Naive thymus-derived CD4-positive, alpha-beta T cell (primary cell): ENCODE measurements around the gene MORC2. TPM values are rescaled to one million over a fixed set of nuclear protein-coding genes. Genes with fewer than 3 reads are reported as not detected.

Source experiments
- ATAC-seq: fragments of 150-1000 bp; cut with Tn5 transposase; 2 replicates; pipeline ENCODE4 v1.10.0; 2021; ENCODE audit warnings: mild to moderate bottlenecking, moderate library complexity
- CTCF ChIA-PET: fragments of 350-600 bp; sonication (Branson Sonifier 250); formaldehyde crosslinking; loops from one replicate; lab custom pipeline; 2021; ENCODE audit warnings: antibody characterized with exemption; lab: Charles Lee
- POLR2A ChIA-PET: fragments of 350-600 bp; sonication (Branson Sonifier 250); formaldehyde crosslinking; loops from one replicate; lab custom pipeline; 2021; ENCODE audit warnings: antibody characterized with exemption, inconsistent platforms; lab: Charles Lee
- DNase-seq, 9 donors: peaks; one replicate each; pipeline versions ENCODE4 v3.0.0 to v3.0.0-alpha.2; 2020 to 2022; ENCODE audit warnings: mixed read lengths in 1 of 9
- H3K27ac ChIP-seq: one replicate; pipeline ENCODE4 v1.7.0; 2013; ENCODE audit warnings: mild to moderate bottlenecking, low read depth, low read length, moderate library complexity
- H3K27me3 ChIP-seq, 2 donors: one replicate each; pipeline ENCODE4 v1.7.0; 2013; ENCODE audit warnings: low read length in 2 of 2, mild to moderate bottlenecking in 2 of 2, moderate library complexity in 2 of 2; ENCODE audit not compliant: control insufficient read depth in 2 of 2, insufficient read depth in 2 of 2
- H3K36me3 ChIP-seq, 3 experiments: 1 replicate in 2 of 3; 2 replicates in 1 of 3; pipeline ENCODE4 v1.7.0; 2013; ENCODE audit warnings: low read length in 3 of 3, mild to moderate bottlenecking in 3 of 3, moderate library complexity in 1 of 3; ENCODE audit not compliant: insufficient read depth in 3 of 3, control insufficient read depth in 2 of 3
- H3K4me1 ChIP-seq, 2 donors: one replicate each; pipeline ENCODE4 v1.7.0; 2013; ENCODE audit warnings: low read length in 2 of 2, mild to moderate bottlenecking in 2 of 2, moderate library complexity in 1 of 2; ENCODE audit not compliant: control insufficient read depth in 2 of 2, insufficient read depth in 2 of 2
- H3K4me3 ChIP-seq: 2 replicates; pipeline ENCODE4 v1.7.0; 2013; ENCODE audit warnings: mild to moderate bottlenecking, low read length
- H3K9me3 ChIP-seq, 3 experiments: 1 replicate in 2 of 3; 2 replicates in 1 of 3; pipeline ENCODE4 v1.7.0; 2013; ENCODE audit warnings: low read length in 3 of 3; ENCODE audit not compliant: control insufficient read depth in 2 of 3
- H3K27ac Mint-ChIP-seq, 9 donors: one replicate each; pipeline ENCODE4 v1.8.0; 2020 to 2022; ENCODE audit warnings: mixed read lengths in 9 of 9, mild to moderate bottlenecking in 8 of 9, moderate library complexity in 5 of 9, inconsistent platforms in 2 of 9
- H3K27me3 Mint-ChIP-seq, 5 donors: one replicate each; pipeline ENCODE4 v1.8.0; 2021 to 2022; ENCODE audit warnings: mixed read lengths in 5 of 5, mild to moderate bottlenecking in 1 of 5
- H3K36me3 Mint-ChIP-seq, 5 donors: one replicate each; pipeline ENCODE4 v1.8.0; 2020 to 2022; ENCODE audit warnings: mixed read lengths in 5 of 5, mild to moderate bottlenecking in 3 of 5, inconsistent platforms in 1 of 5
- H3K4me1 Mint-ChIP-seq, 7 donors: one replicate each; pipeline ENCODE4 v1.8.0; 2020 to 2022; ENCODE audit warnings: mixed read lengths in 7 of 7, mild to moderate bottlenecking in 3 of 7, inconsistent platforms in 1 of 7
- H3K4me3 Mint-ChIP-seq, 10 donors: one replicate each; pipeline ENCODE4 v1.8.0; 2020 to 2022; ENCODE audit warnings: mild to moderate bottlenecking in 10 of 10, mixed read lengths in 10 of 10, moderate library complexity in 6 of 10, inconsistent platforms in 2 of 10
- H3K9me3 Mint-ChIP-seq, 11 donors: one replicate each; pipeline ENCODE4 v1.8.0; 2020 to 2022; ENCODE audit warnings: mixed read lengths in 11 of 11, mild to moderate bottlenecking in 4 of 11, inconsistent platforms in 1 of 11, moderate library complexity in 1 of 11
- intact Hi-C, 2 donors: fragments of 100-400 bp; cut with micrococcal nuclease; formaldehyde crosslinking; loops; one replicate each; pipeline ENCODE4 v1.15.1; 2023
- polyA plus RNA-seq, 2 donors: library from polyadenylated mRNA; unstranded; fragments of 300-500 nt; fragmentation: Illumina TruSeq; gene quantifications; one replicate each; pipeline ENCODE4 v1.2.3, GENCODE V29; 2021
- total RNA-seq, 6 experiments: library from RNA in 5 of 6; stranded (reverse) in 5 of 6; gene quantifications; 1 replicate in 5 of 6; 2 replicates in 1 of 6; pipeline ENCODE4 v1.2.3 and lab custom pipeline; 2021 to 2026

Gene MORC2
- total and polyA plus RNA-seq, 7 experiments from 2014 or later: 12.8 to 66.9 (median 43.7) TPM

DNA sequence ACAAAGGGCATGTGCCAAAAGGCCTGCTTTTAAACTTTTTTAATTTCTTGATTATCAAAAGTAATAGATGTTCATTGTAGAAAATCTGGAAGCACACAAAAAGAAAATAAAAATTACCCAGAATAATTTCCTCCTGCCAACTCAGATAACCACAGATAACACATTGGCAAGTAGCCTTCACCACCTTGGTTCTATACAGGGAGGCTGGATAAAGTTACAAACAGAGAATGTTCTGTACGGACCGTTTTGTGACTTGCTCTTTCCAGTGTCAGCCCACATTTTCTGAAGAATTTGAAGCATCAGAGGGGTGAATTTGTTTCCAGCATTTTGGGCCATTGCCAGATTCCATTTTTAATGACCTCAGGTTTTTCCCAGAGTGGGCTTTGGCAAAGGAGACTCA, 24.0 kb upstream of the MORC2 start:
- H3K9me3 Mint-ChIP-seq: peaks cover 5 to 46% (median 16%) of the 10 kb centered on the region in 11 donors
- no peaks in the 10 kb centered on the region for H3K27me3 ChIP-seq
- ChIA-PET CTCF (no interaction called here), POLR2A (interaction anchor here (0.9 kb wide), 1 partner anchor 19 kb away, joined by 3 read pairs; no protein-coding TSS in a partner anchor)
- H3K27ac ChIP-seq: no peak overlapping the region
- H3K27ac Mint-ChIP-seq: no peak overlapping the region
- H3K4me1 ChIP-seq: no peaks in the 10 kb centered on the region
- peaks cover 0 to 6% (median 3%) of the 10 kb centered on the region in 5 donors for H3K27me3 Mint-ChIP-seq
- H3K36me3 Mint-ChIP-seq: peaks cover 0 to 16% (median 0%) of the 10 kb centered on the region in 5 donors
- no peak overlapping the region for H3K4me3 Mint-ChIP-seq
- no peak overlapping the region for H3K4me3 ChIP-seq
- H3K9me3 ChIP-seq: peaks cover 0 to 5% (median 0%) of the 10 kb centered on the region in 3 experiments
- no peak for ATAC-seq
- H3K4me1 Mint-ChIP-seq: peaks cover 0 to 3% (median 0%) of the 10 kb centered on the region in 7 donors
- intact Hi-C loops: no loop called here
- DNase-seq: no peak
- H3K36me3 ChIP-seq: no peaks in the 10 kb centered on the region

- Mint-ChIP-seq H3K4me1 (peaks cover 0 to 3% (median 0%) of the 10 kb centered on the region in 7 donors), H3K27ac (no peak overlapping the region), H3K9me3 (peaks cover 5 to 65% (median 26%) of the 10 kb centered on the region in 11 donors), H3K4me3 (no peak overlapping the region), H3K36me3 (peaks cover 0 to 16% (median 0%) of the 10 kb centered on the region in 5 donors), H3K27me3 (peaks cover 0 to 6% (median 3%) of the 10 kb centered on the region in 5 donors)
- Histone ChIP-seq H3K36me3 (no peaks in the 10 kb centered on the region), H3K9me3 (peaks cover 0 to 21% (median 0%) of the 10 kb centered on the region in 3 experiments), H3K4me3 (no peak overlapping the region), H3K27me3 (no peaks in the 10 kb centered on the region), H3K4me1 (no peaks in the 10 kb centered on the region), H3K27ac (no peak overlapping the region)
- no peak for ATAC-seq
- ChIA-PET POLR2A (interaction anchor here (1.0 kb wide), 1 partner anchor 50 kb away, joined by 3 read pairs; no protein-coding TSS in a partner anchor), CTCF (no interaction called here)
- DNase-seq: no peak
- intact Hi-C loops: no loop called here
Measured at GRCh38 chr22:30990690-30991089, 22.1 kb upstream of the MORC2 start.

- DNase-seq (no peak), ATAC-seq (peak; percentile 66)
- H3K27me3 Mint-ChIP-seq: peaks cover 0 to 6% (median 4%) of the 10 kb centered on the region in 5 donors
- peaks cover 0 to 16% (median 3%) of the 10 kb centered on the region in 5 donors for H3K36me3 Mint-ChIP-seq
- H3K9me3 Mint-ChIP-seq: peaks cover 8 to 74% (median 31%) of the 10 kb centered on the region in 11 donors
- ChIA-PET POLR2A (no interaction called here), CTCF (no interaction called here)
- no peak overlapping the region for H3K4me3 Mint-ChIP-seq
- Histone ChIP-seq H3K27me3 (no peaks in the 10 kb centered on the region), H3K27ac (no peak overlapping the region), H3K4me3 (no peak overlapping the region), H3K4me1 (no peaks in the 10 kb centered on the region), H3K36me3 (no peaks in the 10 kb centered on the region), H3K9me3 (peaks cover 0 to 24% (median under 1%) of the 10 kb centered on the region in 3 experiments)
- no peak overlapping the region for H3K27ac Mint-ChIP-seq
- intact Hi-C loops: no loop called here
- H3K4me1 Mint-ChIP-seq: peaks cover 0 to 3% (median 0%) of the 10 kb centered on the region in 7 donors
Measured at GRCh38 chr22:30989474-30989873, 20.9 kb upstream of the MORC2 start.

DNA sequence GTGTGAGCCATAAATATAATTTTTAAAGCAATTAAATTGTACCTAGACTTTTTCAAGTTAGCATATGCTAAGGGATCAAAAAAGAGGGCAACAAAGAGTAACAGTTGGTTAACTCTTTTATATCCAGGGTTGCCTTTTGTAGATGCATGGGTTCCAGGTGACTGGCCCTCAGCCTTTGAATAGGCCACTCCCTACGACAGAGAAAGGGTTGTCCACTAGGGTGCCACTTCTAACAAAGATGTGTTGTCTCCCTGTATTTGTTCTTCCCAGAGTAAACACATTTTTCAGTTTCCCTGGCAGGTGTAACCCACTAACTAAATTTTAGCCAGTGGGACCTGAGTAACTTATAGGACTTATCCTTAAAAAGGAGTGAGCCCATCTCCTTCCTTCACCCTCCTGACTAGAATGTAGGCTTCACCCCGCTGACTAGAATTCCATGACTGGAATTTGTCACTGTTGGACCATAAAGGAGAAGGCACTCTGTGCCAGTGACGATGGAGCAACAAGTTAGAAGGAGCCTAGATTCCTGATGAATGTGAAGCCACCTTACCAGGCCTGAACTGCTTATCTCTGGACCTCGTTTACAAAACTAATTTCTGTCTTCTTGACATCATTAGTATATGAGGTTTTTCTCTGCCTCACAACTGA, 17.1 kb upstream of the MORC2 start:
- H3K9me3 Mint-ChIP-seq: peaks cover 16 to 92% (median 54%) of the 10 kb centered on the region in 11 donors

DNA sequence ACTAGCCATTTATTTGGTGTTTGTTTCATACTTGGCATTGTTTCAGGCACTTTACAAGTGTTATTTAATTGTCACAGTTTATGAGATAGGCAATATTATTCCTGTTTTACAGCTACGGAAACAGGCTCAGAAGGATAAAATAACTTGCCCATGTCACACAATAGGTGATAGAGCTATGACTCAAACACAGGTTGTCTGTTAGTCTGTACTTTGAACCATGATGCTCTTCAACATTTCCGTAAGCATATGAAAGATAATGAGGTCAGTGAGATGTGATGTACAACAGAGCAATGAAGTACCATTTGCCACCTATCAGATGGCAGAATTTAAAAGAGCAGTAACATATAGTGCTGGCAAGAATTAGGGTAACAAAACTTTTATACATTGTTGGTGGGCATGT, 15.7 kb upstream of the MORC2 start:
- POLR2A ChIA-PET: interaction anchor here (1.6 kb wide), 1 partner anchor 15 kb away, joined by 11 read pairs; the partner anchor contains the start of genes MORC2 and TUG1
- peaks cover 0 to 2% (median 0%) of the 10 kb centered on the region in 7 donors for H3K4me1 Mint-ChIP-seq

More for the DNA sequence above, 17.1 kb upstream of the MORC2 start:
- POLR2A ChIA-PET: no interaction called here
- Histone ChIP-seq H3K4me1 (no peaks in the 10 kb centered on the region), H3K4me3 (no peak overlapping the region), H3K9me3 (peaks cover 0 to 56% (median 4%) of the 10 kb centered on the region in 3 experiments), H3K36me3 (no peaks in the 10 kb centered on the region), H3K27me3 (no peaks in the 10 kb centered on the region), H3K27ac (no peak overlapping the region)
- Mint-ChIP-seq H3K4me3 (no peak overlapping the region), H3K36me3 (peaks cover 0 to 19% (median 12%) of the 10 kb centered on the region in 5 donors), H3K27me3 (peaks cover 0 to 6% (median 0%) of the 10 kb centered on the region in 5 donors), H3K27ac (no peak overlapping the region), H3K4me1 (peaks cover 0 to 3% (median 0%) of the 10 kb centered on the region in 7 donors)
- no peak for DNase-seq
- CTCF ChIA-PET: no interaction called here
- intact Hi-C loops: no loop called here
- no peak for ATAC-seq

DNA sequence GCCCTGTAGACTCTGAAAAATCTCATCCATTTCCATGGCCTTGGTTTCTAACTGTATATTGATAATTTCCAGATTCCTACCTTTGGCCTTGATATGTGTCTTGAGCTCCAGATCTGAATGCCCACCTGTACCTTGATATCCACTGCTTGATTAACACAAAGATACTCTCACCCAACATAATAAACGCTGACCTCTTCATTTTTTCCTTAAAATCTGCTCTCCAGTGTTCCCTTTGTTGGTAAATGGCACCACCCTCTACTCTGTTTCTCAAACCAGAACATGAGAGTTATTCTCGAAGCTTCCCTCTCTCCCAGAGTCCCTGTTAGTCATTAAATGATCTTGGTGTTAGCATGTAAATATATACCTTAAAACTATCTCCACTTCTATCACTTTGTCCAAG, 13.9 kb upstream of the MORC2 start:
- H3K27ac ChIP-seq: no peak overlapping the region
- ATAC-seq (no peak), DNase-seq (no peak)
- no peaks in the 10 kb centered on the region for H3K36me3 ChIP-seq
- H3K36me3 Mint-ChIP-seq: peaks cover 0 to 29% (median 16%) of the 10 kb centered on the region in 5 donors
- intact Hi-C loops: no loop called here
- peaks cover 0 to 6% (median 0%) of the 10 kb centered on the region in 7 donors for H3K4me1 Mint-ChIP-seq
- H3K4me1 ChIP-seq: no peaks in the 10 kb centered on the region
- H3K27me3 Mint-ChIP-seq: peaks cover 0 to 4% (median 0%) of the 10 kb centered on the region in 5 donors
- ChIA-PET CTCF (no interaction called here), POLR2A (interaction anchor here (1.6 to 2.2 kb wide), 2 partner anchors 13 kb away, joined by 9 to 11 read pairs; partner anchors contain the start of genes MORC2 and TUG1)
- no peak overlapping the region for H3K4me3 ChIP-seq
- peaks cover 4 to 78% (median 26%) of the 10 kb centered on the region in 3 experiments for H3K9me3 ChIP-seq
- H3K9me3 Mint-ChIP-seq: peaks cover 13 to 94% (median 62%) of the 10 kb centered on the region in 11 donors
- H3K27me3 ChIP-seq: no peaks in the 10 kb centered on the region
- H3K4me3 Mint-ChIP-seq: no peak overlapping the region
- H3K27ac Mint-ChIP-seq: no peak overlapping the region

More for the DNA sequence above, 15.7 kb upstream of the MORC2 start:
- Histone ChIP-seq H3K4me1 (no peaks in the 10 kb centered on the region), H3K9me3 (peaks cover 0 to 69% (median 14%) of the 10 kb centered on the region in 3 experiments), H3K4me3 (no peak overlapping the region), H3K27me3 (no peaks in the 10 kb centered on the region), H3K27ac (no peak overlapping the region), H3K36me3 (no peaks in the 10 kb centered on the region)
- H3K27me3 Mint-ChIP-seq: peaks cover 0 to 4% (median 0%) of the 10 kb centered on the region in 5 donors
- CTCF ChIA-PET: interaction anchor here (0.5 kb wide), 1 partner anchor 187 kb away, joined by 4 read pairs; no protein-coding TSS in a partner anchor
- H3K27ac Mint-ChIP-seq: no peak overlapping the region
- peaks cover 13 to 92% (median 54%) of the 10 kb centered on the region in 11 donors for H3K9me3 Mint-ChIP-seq
- intact Hi-C loops: no loop called here
- H3K4me3 Mint-ChIP-seq: no peak overlapping the region
- no peak for DNase-seq
- ATAC-seq: no peak
- H3K36me3 Mint-ChIP-seq: peaks cover 0 to 20% (median 12%) of the 10 kb centered on the region in 5 donors
